ENCODE data around the gene FA2H.

The FA2H gene

GRCh38 chr16:74667255-74667700 lies 107.3 kb downstream of the FA2H start:
- Mint-ChIP-seq H3K4me3 (peak overlapping the region; percentile 91), H3K36me3 (ENCODE audit: low read depth) (peaks cover 42% of the 10 kb centered on the region), H3K9me3 (peaks cover 31% of the 10 kb centered on the region), H3K27me3 (ENCODE audit: low read depth, poor library complexity) (peaks cover 19% of the 10 kb centered on the region), H3K27ac (peak overlapping the region; percentile 39), H3K4me1 (peaks cover 32% of the 10 kb centered on the region)
- TF ChIP-seq CTCF (IDR thresholded peaks at IDR 0.05) = no peak
- peak; percentile 27 for DNase-seq

GRCh38 chr16:74666425-74667254 lies 108.0 kb downstream of the FA2H start, which contains the start of gene RFWD3:
Gene RFWD3, minus strand, starts transcription at chr16:74666877. Its CDS starts 5,428 bp downstream, at chr16:74661449.
- peak within 1 kb of the TSS; percentile 97 for H3K27ac Mint-ChIP-seq
- DNase-seq = peak; percentile 90
- peak within 1 kb of the TSS; percentile 91 for H3K4me3 Mint-ChIP-seq
- peaks cover 48% of the 10 kb centered on the region for H3K36me3 Mint-ChIP-seq (ENCODE audit: low read depth)
- no peak for TF ChIP-seq CTCF (IDR thresholded peaks at IDR 0.05)
- peaks cover 31% of the 10 kb centered on the region for H3K9me3 Mint-ChIP-seq
- H3K27me3 Mint-ChIP-seq (ENCODE audit: low read depth, poor library complexity) = peaks cover 15% of the 10 kb centered on the region
- H3K4me1 Mint-ChIP-seq = peaks cover 34% of the 10 kb centered on the region

- DNase-seq = no peak
- peaks cover 52% of the 10 kb centered on the region for H3K36me3 Mint-ChIP-seq (ENCODE audit: low read depth)
- peaks cover 31% of the 10 kb centered on the region for H3K9me3 Mint-ChIP-seq
- H3K27me3 Mint-ChIP-seq (ENCODE audit: low read depth, poor library complexity) = peaks cover 10% of the 10 kb centered on the region
- peak overlapping the region; percentile 91 for H3K4me3 Mint-ChIP-seq
- no peak for TF ChIP-seq CTCF (IDR thresholded peaks at IDR 0.05)
- H3K27ac Mint-ChIP-seq = no peak overlapping the region
- H3K4me1 Mint-ChIP-seq = peaks cover 34% of the 10 kb centered on the region
Measured at GRCh38 chr16:74666010-74666421, 108.6 kb downstream of the FA2H start.

Data from nephron progenitor cell (in vitro differentiated cells).